Heart left ventricle (tissue), 16 donors: Measurements from ENCODE around the gene NUP188. TPM values are rescaled to one million over a fixed set of nuclear protein-coding genes. Genes with fewer than 3 reads are reported as not detected.

ENCODE experiments used
- ATAC-seq, 4 donors: fragments of 200-7000 bp; cut with Tn5 transposase; one replicate each; pipeline ENCODE4 v1.9.1; 2020 to 2022; ENCODE audit warnings: moderate library complexity in 4 of 4, mild to moderate bottlenecking in 3 of 4, moderate number of reproducible peaks in 1 of 4
- DNase-seq, 5 donors: peaks; one replicate each; pipeline ENCODE4 v3.0.0-alpha.2; 2020
- H3K27ac ChIP-seq, 12 donors: fragments of 200-600 bp; sonication (generic) in 4 of 12; one replicate each; pipeline versions ENCODE4 v1.5.0 to v1.8.0; 2016 to 2022; ENCODE audit warnings: mild to moderate bottlenecking in 2 of 12
- H3K27me3 ChIP-seq, 9 donors: fragments of 200-600 bp; sonication (generic) in 2 of 9; one replicate each; pipeline versions ENCODE4 v1.5.1 to v1.8.0; 2016 to 2022; ENCODE audit warnings: mild to moderate bottlenecking in 3 of 9
- H3K36me3 ChIP-seq, 9 donors: fragments of 200-600 bp; sonication (generic) in 2 of 9; one replicate each; pipeline versions ENCODE4 v1.5.0 to v1.8.0; 2018 to 2022; ENCODE audit warnings: mild to moderate bottlenecking in 2 of 9
- H3K4me1 ChIP-seq, 12 donors: fragments of 200-600 bp; sonication (generic) in 4 of 12; one replicate each; pipeline versions ENCODE4 v1.5.0 to v1.8.0; 2016 to 2022; ENCODE audit warnings: mild to moderate bottlenecking in 3 of 12
- H3K4me3 ChIP-seq, 12 donors: fragments of 200-600 bp; sonication (generic) in 4 of 12; one replicate each; pipeline versions ENCODE4 v1.5.0 to v1.8.0; 2017 to 2022; ENCODE audit warnings: mild to moderate bottlenecking in 9 of 12, moderate library complexity in 4 of 12
- H3K9me3 ChIP-seq, 12 donors: fragments of 200-600 bp; sonication (generic) in 4 of 12; one replicate each; pipeline versions ENCODE4 v1.5.0 to v1.8.0; 2016 to 2022; ENCODE audit warnings: mild to moderate bottlenecking in 1 of 12
- POLR2A ChIP-seq, 2 donors: fragments of 450-650 bp; IDR thresholded peaks; one replicate each; pipeline ENCODE4 v1.6.1; 2017; ENCODE audit warnings: antibody characterized with exemption in 2 of 2, mild to moderate bottlenecking in 2 of 2, moderate library complexity in 2 of 2
- WGBS, 4 donors: extraction: QIAGEN DNeasy Blood & Tissue Kit in 2 of 4; methylation state at CpG; one replicate each; pipeline versions ENCODE4 v1.1.5 to v1.1.7; 2013 to 2018; 5-methylcytosine and 5-hydroxymethylcytosine counted together
- intact Hi-C, 10 donors: fragments of 100-400 bp; cut with DNase I; formaldehyde crosslinking; loops; one replicate each; pipeline versions ENCODE4 v1.11.1 to v1.14.2; 2022
- polyA plus RNA-seq, 2 donors: library from polyadenylated mRNA; stranded (reverse); fragments of 200-250 nt; gene quantifications; one replicate each; pipeline ENCODE4 v1.2.3, GENCODE V29; 2013
- total RNA-seq, 9 donors: library from RNA; depleted of rRNA in 2 of 9; stranded (reverse); fragments of >200 nt in 2 of 9; fragmentation: NEBNext Ultra II Directional in 3 of 9; extraction: Animal tissue kit (Norgen Biotek cat#: 25700) in 3 of 9; gene quantifications; one replicate each; pipeline versions ENCODE4 v1.1.0 to v1.2.4, GENCODE V29; 2016 to 2023
- TF ChIP-seq, protein P1 (sequence below), 12 donors: fragments of 200-600 bp; sonication (generic) in 4 of 12; IDR thresholded peaks; one replicate each; pipeline versions ENCODE4 v1.5.0 to v1.8.0; 2018 to 2022; ENCODE audit warnings: antibody characterized with exemption in 12 of 12, mild to moderate bottlenecking in 5 of 12
- donor health status: ischemic (EF 13 %, LVEDD 7.1; RV severe dilation, severe dysfunction).
- donor health status: healthy with polysubstance abuse.
- donor health status: DM: no; HTN: yes; CAD: no.
- donor health status: DM: no; HTN: no; CAD: no.
- donor health status: ischemic (EF 25% LVEDD 6.9; RV normal size, moderate dysfunction).
- donor health status: ischemic (EF 25% LVEDD 5.7; RV mildly dilated, moderate dysfunction).
- donor health status: healthy.
- donor health status: DM: yes; HTN: yes; CAD: no.
- donor health status: ischemic (EF 35%, LVEDD 5.7; RV mildly dilated, moderate dysfunction).
- donor health status: nonischemic (EF 11% LVEDD 7.7; RV severe dilation, severe dysfunction).
- donor health status: DM: yes; HTN: yes; CAD: no.
- donor health status: PGD.
- donor health status: ischemic (EF 29% LVEDD 5.4; RV normal size, mild dysfunction).
- donor health status: nonischemic (EF 23%, LVEDD 6.1; RV moderate dilation, normal function).

Gene NUP188
- total and polyA plus RNA-seq, 11 donors = 10.6 to 35.1 (median 22.6) TPM

- H3K4me1 ChIP-seq = peaks cover 0 to 8% (median 0%) of the 10 kb centered on the region in 12 donors
- no peaks in the 10 kb centered on the region for H3K27me3 ChIP-seq
- ATAC-seq (no peak), DNase-seq (no peak)
- WGBS, 4 donors = 71 to 87% (median 81%) methylated on average over 6 to 8 of the region's 8 CpGs
- H3K27ac ChIP-seq = no peak overlapping the region
- peaks cover 0 to 32% (median 10%) of the 10 kb centered on the region in 9 donors for H3K36me3 ChIP-seq
- no peak overlapping the region for H3K4me3 ChIP-seq
- H3K9me3 ChIP-seq = no peaks in the 10 kb centered on the region
- intact Hi-C loops = loop anchor here in 1 of 10 donors (10.0 kb wide), 1 partner anchor 64 kb away; the partner anchor contains the start of gene DOLPP1
- TF ChIP-seq, protein P1, sequence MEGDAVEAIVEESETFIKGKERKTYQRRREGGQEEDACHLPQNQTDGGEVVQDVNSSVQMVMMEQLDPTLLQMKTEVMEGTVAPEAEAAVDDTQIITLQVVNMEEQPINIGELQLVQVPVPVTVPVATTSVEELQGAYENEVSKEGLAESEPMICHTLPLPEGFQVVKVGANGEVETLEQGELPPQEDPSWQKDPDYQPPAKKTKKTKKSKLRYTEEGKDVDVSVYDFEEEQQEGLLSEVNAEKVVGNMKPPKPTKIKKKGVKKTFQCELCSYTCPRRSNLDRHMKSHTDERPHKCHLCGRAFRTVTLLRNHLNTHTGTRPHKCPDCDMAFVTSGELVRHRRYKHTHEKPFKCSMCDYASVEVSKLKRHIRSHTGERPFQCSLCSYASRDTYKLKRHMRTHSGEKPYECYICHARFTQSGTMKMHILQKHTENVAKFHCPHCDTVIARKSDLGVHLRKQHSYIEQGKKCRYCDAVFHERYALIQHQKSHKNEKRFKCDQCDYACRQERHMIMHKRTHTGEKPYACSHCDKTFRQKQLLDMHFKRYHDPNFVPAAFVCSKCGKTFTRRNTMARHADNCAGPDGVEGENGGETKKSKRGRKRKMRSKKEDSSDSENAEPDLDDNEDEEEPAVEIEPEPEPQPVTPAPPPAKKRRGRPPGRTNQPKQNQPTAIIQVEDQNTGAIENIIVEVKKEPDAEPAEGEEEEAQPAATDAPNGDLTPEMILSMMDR (IDR thresholded peaks at IDR 0.05) = no peak
- TF ChIP-seq POLR2A (IDR thresholded peaks at IDR 0.05) = no peak
Measured at GRCh38 chr9:129021091-129021490, 73.6 kb downstream of the NUP188 start.

GRCh38 chr9:129022037-129022436, 74.5 kb downstream of the NUP188 start:
- intact Hi-C loops = loop anchor here in 1 of 10 donors (10.0 kb wide), 1 partner anchor 63 kb away; the partner anchor contains the start of gene DOLPP1
- H3K36me3 ChIP-seq = peaks cover 0 to 30% (median 10%) of the 10 kb centered on the region in 9 donors
- H3K9me3 ChIP-seq = no peaks in the 10 kb centered on the region
- no peak for DNase-seq
- H3K4me1 ChIP-seq = peaks cover 0 to 18% (median 7%) of the 10 kb centered on the region in 12 donors
- WGBS, 4 donors = 91 to 93% (median 92%) methylated on average over 9 of the region's 9 CpGs
- no peaks in the 10 kb centered on the region for H3K27me3 ChIP-seq
- no peak for ATAC-seq
- no peak overlapping the region for H3K4me3 ChIP-seq
- TF ChIP-seq, protein P1 (IDR thresholded peaks at IDR 0.05) = no peak
- no peak for TF ChIP-seq POLR2A (IDR thresholded peaks at IDR 0.05)
- H3K27ac ChIP-seq = no peak overlapping the region

DNA sequence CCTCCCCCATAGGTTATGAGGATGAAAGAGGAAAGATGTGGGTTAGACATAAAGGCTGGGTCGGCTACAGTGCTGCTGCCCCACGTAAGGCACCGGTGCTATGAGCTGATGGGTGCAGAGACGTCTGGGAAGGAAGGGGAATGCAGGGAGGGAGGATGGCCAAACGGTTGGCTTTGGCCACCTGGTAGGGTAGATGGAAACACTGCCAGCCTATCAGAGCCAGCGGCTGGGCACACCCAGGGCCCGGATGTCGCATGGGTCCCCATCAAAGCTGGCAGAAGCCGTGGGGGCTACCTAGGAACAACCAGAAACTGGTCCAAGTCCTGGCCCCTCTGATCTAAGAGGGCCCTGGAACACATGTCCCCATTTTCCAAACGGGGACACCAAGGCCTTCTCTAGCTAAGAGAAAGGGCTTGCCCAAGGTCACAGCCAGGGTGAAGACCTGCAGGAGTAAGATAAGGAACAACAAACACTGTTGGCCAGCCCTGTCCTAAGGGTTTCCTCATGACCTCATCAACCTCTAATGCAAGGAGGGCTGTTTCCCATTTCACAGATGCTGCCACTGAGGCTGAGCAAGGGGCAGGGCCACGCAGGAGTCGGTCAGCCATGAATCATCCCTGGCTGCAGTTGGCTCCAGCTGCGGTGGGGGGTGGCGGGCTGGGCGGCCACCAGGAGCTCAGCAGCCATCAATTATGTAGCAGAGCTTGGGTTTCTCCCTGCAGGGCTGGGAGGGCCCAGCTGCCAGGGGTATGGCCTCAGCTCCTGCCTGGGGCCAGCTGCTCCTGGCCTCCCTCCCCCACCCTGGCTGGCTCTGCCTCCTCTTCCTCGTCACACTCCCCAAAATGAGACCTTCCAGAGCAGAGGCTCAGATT, 75.8 kb downstream of the NUP188 start:
- DNase-seq = peak in 2 of 5 donors; percentile 63 to 75
- Histone ChIP-seq H3K36me3 (peaks cover 0 to 20% (median 8%) of the 10 kb centered on the region in 9 donors), H3K27me3 (no peaks in the 10 kb centered on the region), H3K4me1 (peaks cover 0 to 25% (median 14%) of the 10 kb centered on the region in 12 donors), H3K4me3 (no peak overlapping the region), H3K27ac (peak overlapping the region in 1 of 12 donors; percentile 4), H3K9me3 (no peaks in the 10 kb centered on the region)
- peak in 3 of 4 donors; percentile 1 to 28 (median 13) for ATAC-seq
- TF ChIP-seq POLR2A (IDR thresholded peaks at IDR 0.05) = no peak
- TF ChIP-seq, protein P1 (IDR thresholded peaks at IDR 0.05) = no peak
- intact Hi-C loops = loop anchor here in 1 of 10 donors (10.0 kb wide), 1 partner anchor 62 kb away; the partner anchor contains the start of gene DOLPP1
- WGBS, 4 donors = 75 to 85% (median 82%) methylated on average over 16 of the region's 16 CpGs

DNA sequence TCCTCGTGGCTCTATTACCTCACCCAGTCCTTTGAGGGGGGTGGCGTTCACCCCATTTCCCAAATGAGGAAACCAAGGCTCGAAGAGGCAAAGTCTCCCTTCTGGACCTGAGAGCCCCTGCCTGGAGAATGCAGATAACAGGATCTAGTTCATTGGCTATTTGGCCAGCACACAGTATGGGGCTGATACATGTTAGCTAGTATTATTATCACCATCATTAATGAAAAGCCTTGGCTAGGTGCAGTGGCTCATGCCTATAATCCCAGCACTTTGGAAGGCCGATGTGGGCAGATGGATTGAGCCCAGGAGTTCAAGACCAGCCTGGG, 76.4 kb downstream of the NUP188 start:
- H3K36me3 ChIP-seq = peaks cover 0 to 14% (median 2%) of the 10 kb centered on the region in 9 donors
- no peak overlapping the region for H3K4me3 ChIP-seq
- H3K27ac ChIP-seq = no peak overlapping the region
- no peaks in the 10 kb centered on the region for H3K27me3 ChIP-seq
- no peaks in the 10 kb centered on the region for H3K9me3 ChIP-seq
- peaks cover 0 to 30% (median 17%) of the 10 kb centered on the region in 12 donors for H3K4me1 ChIP-seq
- 73 to 78% (median 76%) methylated on average over 4 of the region's 4 CpGs for WGBS, 4 donors
- intact Hi-C loops = loop anchor here in 1 of 10 donors (10.0 kb wide), 1 partner anchor 61 kb away; the partner anchor contains the start of gene DOLPP1
- TF ChIP-seq, protein P1 (IDR thresholded peaks at IDR 0.05) = no peak
- no peak for TF ChIP-seq POLR2A (IDR thresholded peaks at IDR 0.05)
- DNase-seq (no peak), ATAC-seq (no peak)
